Gastroesophageal sphincter (tissue), 3 donors: ENCODE data around the gene MAP4K2.

Source experiments
- CTCF ChIP-seq, 4 experiments: fragments of 200-600 bp in 2 of 4; fragments of 450-650 bp in 2 of 4; sonication (generic) in 1 of 4; IDR thresholded peaks; one replicate each; pipeline ENCODE4 v1.5.1; 2017 to 2019; ENCODE audit warnings: antibody characterized with exemption in 4 of 4, mild to moderate bottlenecking in 2 of 4, moderate library complexity in 2 of 4
- POLR2A ChIP-seq, 2 donors: fragments of 450-650 bp; IDR thresholded peaks; one replicate each; pipeline ENCODE4 v1.6.1; 2017; ENCODE audit warnings: antibody characterized with exemption in 2 of 2, mild to moderate bottlenecking in 2 of 2, moderate library complexity in 1 of 2
- POLR2AphosphoS5 ChIP-seq: sonication (generic); formaldehyde crosslinking; IDR thresholded peaks from one replicate; pipeline ENCODE4 v1.6.1; 2017; ENCODE audit warnings: antibody characterized with exemption

- TF ChIP-seq CTCF (IDR thresholded peaks at IDR 0.05), result no peak
- no peak for TF ChIP-seq POLR2A (IDR thresholded peaks at IDR 0.05)
- TF ChIP-seq POLR2AphosphoS5, result no peak
These were observed 67.2 kb downstream of the MAP4K2 start for GRCh38 chr11:64735725-64736259.
